HG02763 (cell line): ENCODE results near the gene GRIK2.

ENCODE experiments used
- ATAC-seq: cut with Tn5 transposase; IDR thresholded peaks from one replicate; pipeline ENCODE4 v1.9.1; 2021; ENCODE audit warnings: mild to moderate bottlenecking, moderate library complexity; ENCODE audit not compliant: unreplicated experiment

GRIK2 gene

GRCh38 chr6:101534386-101534785 lies 140.9 kb downstream of the GRIK2 start:
- no peak for ATAC-seq

- ATAC-seq, result no peak
Measured at GRCh38 chr6:101534821-101535220, 141.3 kb downstream of the GRIK2 start.

GRCh38 chr6:101537753-101538316 lies 144.3 kb downstream of the GRIK2 start:
- no peak for ATAC-seq

GRCh38 chr6:101539510-101540245 lies 146.2 kb downstream of the GRIK2 start:
- no peak for ATAC-seq

GRCh38 chr6:101541894-101542293 lies 148.4 kb downstream of the GRIK2 start:
- no peak for ATAC-seq

GRCh38 chr6:101543796-101544195 lies 150.3 kb downstream of the GRIK2 start:
- no peak for ATAC-seq

- ATAC-seq, result no peak
Measured at GRCh38 chr6:101544286-101544685, 150.8 kb downstream of the GRIK2 start.

- ATAC-seq, result no peak
Measured at GRCh38 chr6:101545191-101545590, 151.7 kb downstream of the GRIK2 start.

GRCh38 chr6:101550451-101550850 lies 156.9 kb downstream of the GRIK2 start:
- no peak for ATAC-seq

- ATAC-seq, result no peak
Measured at GRCh38 chr6:101554231-101554630, 160.7 kb downstream of the GRIK2 start.

- ATAC-seq, result no peak
Measured at GRCh38 chr6:101558712-101559111, 165.2 kb downstream of the GRIK2 start.

GRCh38 chr6:101572627-101573026 lies 179.1 kb downstream of the GRIK2 start:
- ATAC-seq, result no peak

- ATAC-seq, result no peak
Measured at GRCh38 chr6:101577091-101577490, 183.6 kb downstream of the GRIK2 start.

GRCh38 chr6:101578306-101578705 lies 184.8 kb downstream of the GRIK2 start:
- no peak for ATAC-seq

GRCh38 chr6:101582792-101583191 lies 189.3 kb downstream of the GRIK2 start:
- no peak for ATAC-seq

GRCh38 chr6:101585501-101585900 lies 192.0 kb downstream of the GRIK2 start:
- no peak for ATAC-seq

GRCh38 chr6:101588343-101588742 lies 194.8 kb downstream of the GRIK2 start:
- no peak for ATAC-seq

- ATAC-seq, result no peak
Measured at GRCh38 chr6:101595276-101595675, 201.8 kb downstream of the GRIK2 start.

- no peak for ATAC-seq
Measured at GRCh38 chr6:101597693-101598092, 204.2 kb downstream of the GRIK2 start.

- ATAC-seq, result no peak
Measured at GRCh38 chr6:101605426-101605825, 211.9 kb downstream of the GRIK2 start.

GRCh38 chr6:101605874-101606273 lies 212.4 kb downstream of the GRIK2 start:
- ATAC-seq, result no peak

- no peak for ATAC-seq
Measured at GRCh38 chr6:101607111-101607690, 213.7 kb downstream of the GRIK2 start.
